ENCODE measurements around the gene MRPS12. TPM values are rescaled to one million over a fixed set of nuclear protein-coding genes. Genes with fewer than 3 reads are reported as not detected.
A peak's percentile ranks its signal among the peaks of the same experiment; 100 is the strongest.

Gene MRPS12
- total and polyA plus RNA-seq, 9 of the 15 experiments (the other 6 are each of a cell fraction or from before 2014, with no cell fraction given): 8.1 to 174 (median 52.0) TPM

DNA sequence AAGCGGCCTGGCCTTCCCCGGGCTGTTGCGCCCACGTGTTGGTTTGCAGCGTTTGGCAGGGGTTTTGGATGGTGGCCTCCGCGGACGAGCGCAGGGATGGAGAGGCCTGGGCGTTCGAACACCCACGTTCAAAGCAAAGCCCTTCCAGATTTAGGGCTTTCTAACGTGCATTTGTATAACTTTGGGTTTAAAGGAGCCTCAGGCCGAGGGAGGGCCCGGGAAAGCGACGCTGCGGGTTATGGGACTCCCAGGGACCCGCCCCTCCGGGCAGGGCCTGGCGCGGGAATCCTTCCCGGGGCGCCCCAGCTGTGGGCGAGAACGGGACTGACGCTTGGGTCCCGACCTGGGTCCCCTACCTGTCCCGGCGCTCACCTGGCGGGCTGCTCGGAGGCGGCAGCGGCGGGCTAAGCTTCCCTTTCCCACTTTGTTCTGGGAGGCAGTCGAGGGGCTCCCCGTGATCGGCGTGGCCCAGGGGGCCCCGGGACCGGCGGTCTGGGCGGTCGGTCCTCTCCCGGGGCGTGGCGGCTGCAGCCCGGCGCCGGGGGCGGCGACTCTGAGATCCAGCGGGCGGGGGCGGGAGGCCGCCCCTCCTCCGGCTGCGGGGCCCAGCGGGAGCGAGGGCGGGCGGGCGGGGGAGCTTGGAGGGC is 44.6 kb downstream of the MRPS12 start, which contains the start of gene FBXO17:
Gene FBXO17, minus strand, starts transcription at position 529 of the 647 bp plus-strand sequence. CDS start 25,423 bp downstream, outside the sequence.
- no peaks in the 10 kb centered on the region; a peak in 1 of 5 replicates for H3K27me3 ChIP-seq (ENCODE audit: control insufficient read depth in 2 of 2, insufficient read depth in 2 of 2, low read length in 2 of 2)
- peak within 1 kb of the TSS; percentile 75 for H3K27ac ChIP-seq (ENCODE audit: extremely low read depth, low read depth, low read length)
- H3K9me3 ChIP-seq (replicated peaks; ENCODE audit: control insufficient read depth, insufficient read depth, low read depth, low read length): peaks cover 2% of the 10 kb centered on the region; the same call in 1 of the 2 replicates
- H3K4me3 ChIP-seq: peak within 1 kb of the TSS; percentile 83
- under 1% methylated on average over 45 of the region's 63 CpGs for WGBS (ENCODE audit: insufficient coverage, low coverage, missing lambda C conversion rate)
- BruUV-seq (replicated peaks): no TSS peak
- POLR2A ChIA-PET: interaction anchor here (0.6 to 0.9 kb wide), 6 partner anchors 9 to 120 kb away, joined by 3 to 5 read pairs (median 3); no protein-coding TSS in a partner anchor
- peaks cover 25% of the 10 kb centered on the region for H3K79me2 ChIP-seq (ENCODE audit: control insufficient read depth, insufficient read depth, low read length)
- ATAC-seq: peak; percentile 91
- intact Hi-C loops (cut with micrococcal nuclease) (loop anchor here (5.0 kb wide), 1 partner anchor 57 kb away; the partner anchor contains the start of gene FBXO27), in situ Hi-C loops (cut with MboI) (no loop called here)
- peak within 1 kb of the TSS; percentile 92 for H2AFZ ChIP-seq (ENCODE audit: low read depth, low read length)
- peak within 1 kb of the TSS; percentile 86 for H3K4me2 ChIP-seq (ENCODE audit: insufficient read depth, low read length)
- CTCF ChIA-PET (ENCODE audit: low intra/inter-chr PET ratio): interaction anchor here (0.7 kb wide), 1 partner anchor 14 kb away, joined by 4 read pairs; no protein-coding TSS in a partner anchor
- peak within 1 kb of the TSS; percentile 72 to 90 for H3K9ac ChIP-seq (ENCODE audit: insufficient read depth in 1 of 2, low read depth in 2 of 2, low read length in 2 of 2)
- H3K36me3 ChIP-seq (ENCODE audit: control insufficient read depth, insufficient read depth, low read length): peaks cover 5% of the 10 kb centered on the region; the same call in 1 of the 3 replicates
- peak; percentile 23 for FAIRE-seq
- no peaks in the 10 kb centered on the region for H4K20me1 ChIP-seq (replicated peaks; ENCODE audit: control insufficient read depth, insufficient read depth, low read length)
- peaks cover 13 to 21% of the 10 kb centered on the region in 2 experiments; a peak in 4 of 5 replicates for H3K4me1 ChIP-seq (replicated peaks in 1 of 2; ENCODE audit: control insufficient read depth in 2 of 2, insufficient read depth in 2 of 2, low read length in 2 of 2)
- H3K9me1 ChIP-seq (ENCODE audit: control insufficient read depth, insufficient read depth, low read length): no peaks in the 10 kb centered on the region
- peak; percentile 81 to 91 (median 83) for DNase-seq (ENCODE audit: extremely low read depth in 1 of 4, low spot score in 3 of 4)
- TF ChIP-seq, protein P1, sequence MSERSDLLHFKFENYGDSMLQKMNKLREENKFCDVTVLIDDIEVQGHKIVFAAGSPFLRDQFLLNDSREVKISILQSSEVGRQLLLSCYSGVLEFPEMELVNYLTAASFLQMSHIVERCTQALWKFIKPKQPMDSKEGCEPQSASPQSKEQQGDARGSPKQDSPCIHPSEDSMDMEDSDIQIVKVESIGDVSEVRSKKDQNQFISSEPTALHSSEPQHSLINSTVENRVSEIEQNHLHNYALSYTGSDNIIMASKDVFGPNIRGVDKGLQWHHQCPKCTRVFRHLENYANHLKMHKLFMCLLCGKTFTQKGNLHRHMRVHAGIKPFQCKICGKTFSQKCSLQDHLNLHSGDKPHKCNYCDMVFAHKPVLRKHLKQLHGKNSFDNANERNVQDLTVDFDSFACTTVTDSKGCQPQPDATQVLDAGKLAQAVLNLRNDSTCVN (CRISPR knock-in tag; IDR thresholded peaks at IDR 0.05): no peak
- no peak for TF ChIP-seq ZNF277 (CRISPR knock-in tag; IDR thresholded peaks at IDR 0.05; ENCODE audit: borderline replicate concordance)
- TF ChIP-seq, protein P2, sequence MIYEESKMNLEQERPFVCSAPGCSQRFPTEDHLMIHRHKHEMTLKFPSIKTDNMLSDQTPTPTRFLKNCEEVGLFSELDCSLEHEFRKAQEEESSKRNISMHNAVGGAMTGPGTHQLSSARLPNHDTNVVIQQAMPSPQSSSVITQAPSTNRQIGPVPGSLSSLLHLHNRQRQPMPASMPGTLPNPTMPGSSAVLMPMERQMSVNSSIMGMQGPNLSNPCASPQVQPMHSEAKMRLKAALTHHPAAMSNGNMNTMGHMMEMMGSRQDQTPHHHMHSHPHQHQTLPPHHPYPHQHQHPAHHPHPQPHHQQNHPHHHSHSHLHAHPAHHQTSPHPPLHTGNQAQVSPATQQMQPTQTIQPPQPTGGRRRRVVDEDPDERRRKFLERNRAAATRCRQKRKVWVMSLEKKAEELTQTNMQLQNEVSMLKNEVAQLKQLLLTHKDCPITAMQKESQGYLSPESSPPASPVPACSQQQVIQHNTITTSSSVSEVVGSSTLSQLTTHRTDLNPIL (CRISPR knock-in tag; IDR thresholded peaks at IDR 0.05): no peak
- no peak for TF ChIP-seq ETV5 (CRISPR knock-in tag; IDR thresholded peaks at IDR 0.05; ENCODE audit: low read depth)
- peak; percentile 79; the same call in 1 of the 2 replicates for TF ChIP-seq LCOR (CRISPR knock-in tag; IDR thresholded peaks at IDR 0.05)
- TF ChIP-seq ZNF224 (CRISPR knock-in tag; IDR thresholded peaks at IDR 0.05): no peak
- TF ChIP-seq TGIF2 (CRISPR knock-in tag; IDR thresholded peaks at IDR 0.05): no peak
- TF ChIP-seq TARDBP (IDR thresholded peaks at IDR 0.05): no peak
- no peak for TF ChIP-seq DIDO1 (tag; IDR thresholded peaks at IDR 0.05; ENCODE audit: low read depth)
- TF ChIP-seq NRF1 (conservative IDR thresholded peaks at IDR 0.05 in 1 of 2, IDR thresholded peaks at IDR 0.05 in 1 of 2): peak in 1 of 2 experiments; percentile 25; a peak in 1 of 4 replicates
- TF ChIP-seq TEAD4 (IDR thresholded peaks at IDR 0.05; ENCODE audit: low read length): no peak
- no peak for TF ChIP-seq TEAD4 (CRISPR knock-in tag; IDR thresholded peaks at IDR 0.05; ENCODE audit: borderline replicate concordance)
- TF ChIP-seq SMAD1 (IDR thresholded peaks at IDR 0.05; ENCODE audit: low read depth, low read length, partially characterized antibody): no peak
